Measurements from ENCODE around the gene PCGF3.

DNA sequence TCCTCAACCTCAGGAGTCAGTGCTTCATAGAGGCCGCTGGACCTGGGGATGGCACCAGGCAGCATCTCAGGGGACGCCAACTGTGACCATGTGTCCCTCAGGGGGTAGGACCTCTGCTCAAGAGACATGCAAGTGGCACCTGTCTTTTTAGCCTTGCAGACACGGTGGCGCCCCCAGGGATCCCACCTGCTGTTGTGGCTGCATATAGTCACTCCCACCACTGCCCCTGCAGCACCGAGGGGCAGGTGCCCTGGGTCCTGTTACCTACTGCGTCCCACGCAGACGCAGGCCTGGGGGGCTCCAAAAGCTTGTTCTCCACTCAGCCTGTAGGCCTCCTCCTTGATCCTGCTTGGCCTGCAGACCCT lies 28.8 kb upstream of the PCGF3 start:
- TF ChIP-seq, protein P1, sequence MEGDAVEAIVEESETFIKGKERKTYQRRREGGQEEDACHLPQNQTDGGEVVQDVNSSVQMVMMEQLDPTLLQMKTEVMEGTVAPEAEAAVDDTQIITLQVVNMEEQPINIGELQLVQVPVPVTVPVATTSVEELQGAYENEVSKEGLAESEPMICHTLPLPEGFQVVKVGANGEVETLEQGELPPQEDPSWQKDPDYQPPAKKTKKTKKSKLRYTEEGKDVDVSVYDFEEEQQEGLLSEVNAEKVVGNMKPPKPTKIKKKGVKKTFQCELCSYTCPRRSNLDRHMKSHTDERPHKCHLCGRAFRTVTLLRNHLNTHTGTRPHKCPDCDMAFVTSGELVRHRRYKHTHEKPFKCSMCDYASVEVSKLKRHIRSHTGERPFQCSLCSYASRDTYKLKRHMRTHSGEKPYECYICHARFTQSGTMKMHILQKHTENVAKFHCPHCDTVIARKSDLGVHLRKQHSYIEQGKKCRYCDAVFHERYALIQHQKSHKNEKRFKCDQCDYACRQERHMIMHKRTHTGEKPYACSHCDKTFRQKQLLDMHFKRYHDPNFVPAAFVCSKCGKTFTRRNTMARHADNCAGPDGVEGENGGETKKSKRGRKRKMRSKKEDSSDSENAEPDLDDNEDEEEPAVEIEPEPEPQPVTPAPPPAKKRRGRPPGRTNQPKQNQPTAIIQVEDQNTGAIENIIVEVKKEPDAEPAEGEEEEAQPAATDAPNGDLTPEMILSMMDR (conservative IDR thresholded peaks at IDR 0.05; ENCODE audit: low read depth, low read length): no peak
- TF ChIP-seq EZH2 (IDR thresholded peaks at IDR 0.05; ENCODE audit: low read length, unreplicated experiment): no peak
- no peak for TF ChIP-seq EZH2phosphoT487 (IDR thresholded peaks at IDR 0.05; ENCODE audit: borderline replicate concordance, low read length)
